GM12892 (cell line): Measurements from ENCODE around the gene C4BPB.

ENCODE experiments used
- POLR2A ChIP-seq: IDR thresholded peaks from 2 replicates; pipeline ENCODE4 v1.6.1; 2011; ENCODE audit warnings: low read depth, low read length, control low read depth
- POLR2AphosphoS5 ChIP-seq: IDR thresholded peaks from 2 replicates; pipeline ENCODE4 v1.6.1; 2011; ENCODE audit warnings: low read depth, low read length, control low read depth
- TAF1 ChIP-seq: IDR thresholded peaks from 2 replicates; pipeline ENCODE4 v1.6.1; 2011; ENCODE audit warnings: low read depth, mild to moderate bottlenecking, control low read depth, low read length, borderline replicate concordance

- TF ChIP-seq POLR2AphosphoS5 (no peak), POLR2A (no peak), TAF1 (no peak)
Measured at GRCh38 chr1:207130252-207131036, 41.8 kb downstream of the C4BPB start.
